GM12865 (cell line): ENCODE data around the gene ASXL2.

Experiments used
- DNase-seq: peaks from one replicate; pipeline ENCODE4 v3.0.0; 2010; ENCODE audit warnings: low read depth
- H3K4me3 ChIP-seq: 2 replicates; pipeline ENCODE4 v1.5.1; 2011; ENCODE audit warnings: mild to moderate bottlenecking, low read depth, low read length, control low read depth
- CTCF ChIP-seq: IDR thresholded peaks from 2 replicates; pipeline ENCODE4 v1.5.1; 2011; ENCODE audit warnings: low read length, control low read depth, low read depth, inconsistent platforms; ENCODE audit not compliant: insufficient read depth; ENCODE audit errors: missing control alignments

ASXL2 gene

GRCh38 chr2:25794544-25795276 lies 83.6 kb downstream of the ASXL2 start:
- no peak for TF ChIP-seq CTCF
- DNase-seq: peak; percentile 57
- no peak overlapping the region; the same call in 1 of the 2 replicates for H3K4me3 ChIP-seq

- TF ChIP-seq CTCF: no peak
- H3K4me3 ChIP-seq: no peak overlapping the region
- peak; percentile 29 for DNase-seq
These were observed 88.1 kb downstream of the ASXL2 start for GRCh38 chr2:25790074-25790790.

- no peak for TF ChIP-seq CTCF
- no peak overlapping the region for H3K4me3 ChIP-seq
- DNase-seq: peak; percentile 15
These were observed 89.8 kb downstream of the ASXL2 start for GRCh38 chr2:25788457-25788856.

- no peak for DNase-seq
- no peak for TF ChIP-seq CTCF
- H3K4me3 ChIP-seq: no peak overlapping the region
These were observed 91.3 kb downstream of the ASXL2 start for GRCh38 chr2:25787020-25787419.

- TF ChIP-seq CTCF: no peak
- DNase-seq: no peak
- H3K4me3 ChIP-seq: no peak overlapping the region
These were observed 93.9 kb downstream of the ASXL2 start for GRCh38 chr2:25784404-25784803.

GRCh38 chr2:25777077-25777476 lies 101.2 kb downstream of the ASXL2 start:
- DNase-seq: no peak
- no peak overlapping the region for H3K4me3 ChIP-seq
- no peak for TF ChIP-seq CTCF
